HTR-8/SVneo (cell line): ENCODE data around the gene FAM180B.
A peak's percentile ranks its signal among the peaks of the same experiment; 100 is the strongest.
"Not testable (repeated sequence)": the region's sequence is repeated elsewhere in the genome, so short reads cannot be mapped to it uniquely, and the experiment has no call there.

Experiments
- DNase-seq: peaks from one replicate; pipeline ENCODE4 v3.0.0; 2011; ENCODE audit warnings: low spot score, mixed read lengths; ENCODE audit not compliant: insufficient read length
- FAIRE-seq: peaks from 2 replicates; lab custom pipeline; 2011; peaks lifted over from hg19 to GRCh38; lab: Jason Lieb, UNC

Gene FAM180B

GRCh38 chr11:47592251-47592650 lies 5.8 kb downstream of the FAM180B start:
- FAIRE-seq (no peak), DNase-seq (no peak)

GRCh38 chr11:47592970-47593369 lies 6.5 kb downstream of the FAM180B start:
- DNase-seq (no peak), FAIRE-seq (no peak)

- FAIRE-seq: no peak
- DNase-seq: no peak
Observed at GRCh38 chr11:47593492-47593933, 7.0 kb downstream of the FAM180B start.

GRCh38 chr11:47593934-47594855 lies 7.7 kb downstream of the FAM180B start, which contains the start of gene C1QTNF4:
C1QTNF4 (minus strand) TSS chr11:47594411; CDS start chr11:47590810, 3,601 bp downstream.
- FAIRE-seq (no peak), DNase-seq (no peak)

- FAIRE-seq (no peak), DNase-seq (no peak)
Observed at GRCh38 chr11:47595029-47595428, 8.6 kb downstream of the FAM180B start.

GRCh38 chr11:47595967-47596366 lies 9.5 kb downstream of the FAM180B start:
- FAIRE-seq (no peak), DNase-seq (no peak)

GRCh38 chr11:47599902-47600301 lies 13.4 kb downstream of the FAM180B start:
- no peak for FAIRE-seq

GRCh38 chr11:47603295-47603694 lies 16.8 kb downstream of the FAM180B start:
- FAIRE-seq: no peak
- no peak for DNase-seq

More at GRCh38 chr11:47599902-47600301, 13.4 kb downstream of the FAM180B start:
- DNase-seq: no peak

- FAIRE-seq: no peak
- DNase-seq: no peak
Observed at GRCh38 chr11:47605921-47606320, 19.4 kb downstream of the FAM180B start.

GRCh38 chr11:47606731-47607130 lies 20.3 kb downstream of the FAM180B start:
- FAIRE-seq: no peak
- DNase-seq: no peak

- FAIRE-seq (no peak), DNase-seq (peak; percentile 44)
Observed at GRCh38 chr11:47607380-47607779, 20.9 kb downstream of the FAM180B start.

- no peak for DNase-seq
Observed at GRCh38 chr11:47609675-47610074, 23.2 kb downstream of the FAM180B start.

GRCh38 chr11:47611348-47611794 lies 24.9 kb downstream of the FAM180B start:
- DNase-seq (no peak), FAIRE-seq (no peak)

More at GRCh38 chr11:47609675-47610074, 23.2 kb downstream of the FAM180B start:
- no peak for FAIRE-seq

- DNase-seq (no peak), FAIRE-seq (no peak)
Observed at GRCh38 chr11:47615249-47615648, 28.8 kb downstream of the FAM180B start.

- no peak for FAIRE-seq
- DNase-seq: peak; percentile 61
Observed at GRCh38 chr11:47616726-47617416, 30.4 kb downstream of the FAM180B start.

GRCh38 chr11:47617417-47617809 lies 30.9 kb downstream of the FAM180B start:
- FAIRE-seq: no peak
- DNase-seq: no peak

GRCh38 chr11:47620836-47621378 lies 34.4 kb downstream of the FAM180B start:
- DNase-seq (no peak), FAIRE-seq (no peak)

GRCh38 chr11:47626234-47626633 lies 39.8 kb downstream of the FAM180B start:
- DNase-seq (no peak), FAIRE-seq (no peak)

GRCh38 chr11:47628026-47628425 lies 41.5 kb downstream of the FAM180B start:
- no peak for FAIRE-seq
- no peak for DNase-seq

GRCh38 chr11:47631473-47631872 lies 45.0 kb downstream of the FAM180B start:
- FAIRE-seq (no peak), DNase-seq (no peak)

- FAIRE-seq, DNase-seq: not testable (repeated sequence)
Observed at GRCh38 chr11:47636331-47636730, 49.9 kb downstream of the FAM180B start.
